Body of pancreas (tissue), 4 donors: ENCODE results near the gene NTHL1. TPM values are rescaled to one million over a fixed set of nuclear protein-coding genes. Genes with fewer than 3 reads are reported as not detected.

ENCODE experiments used
- ATAC-seq: fragments of 150-250 bp; one replicate; pipeline ENCODE4 v1.9.1; 2016
- DNase-seq, 4 donors: peaks; one replicate each; pipeline ENCODE4 v3.0.0-alpha.2; 2019
- H3K27ac ChIP-seq, 4 donors: fragments of 200-600 bp; sonication (generic); 1 replicate in 3 of 4; 2 replicates in 1 of 4; pipeline versions ENCODE4 v1.5.1 to v1.6.1; 2016 to 2019; ENCODE audit warnings: mild to moderate bottlenecking in 1 of 4, mixed read lengths in 1 of 4, moderate library complexity in 1 of 4
- H3K27me3 ChIP-seq, 2 donors: fragments of 200-600 bp; sonication (generic); one replicate each; pipeline ENCODE4 v1.6.0; 2016; ENCODE audit warnings: mild to moderate bottlenecking in 1 of 2
- H3K36me3 ChIP-seq, 2 donors: fragments of 200-600 bp; sonication (generic); replicated peaks in 1 of 2; 2 replicates each; pipeline ENCODE4 v1.5.1; 2016; ENCODE audit warnings: low read depth in 2 of 2; ENCODE audit not compliant: insufficient read depth in 1 of 2
- H3K4me1 ChIP-seq: fragments of 200-600 bp; sonication (generic); one replicate; pipeline ENCODE4 v1.6.0; 2016
- H3K4me3 ChIP-seq, 2 donors: fragments of 200-600 bp; sonication (generic); 1 replicate in 1 of 2; 2 replicates in 1 of 2; pipeline ENCODE4 v1.5.1; 2016 to 2019
- H3K9me3 ChIP-seq, 3 donors: fragments of 200-600 bp; sonication (generic); 1 replicate in 2 of 3; 2 replicates in 1 of 3; pipeline ENCODE4 v1.5.1; 2016
- CTCF ChIP-seq, 7 experiments: fragments of 450-650 bp in 4 of 7; fragments of 200-600 bp in 3 of 7; sonication (generic) in 3 of 7; IDR thresholded peaks; one replicate each; pipeline ENCODE4 v1.5.1; 2016 to 2019; ENCODE audit warnings: antibody characterized with exemption in 7 of 7
- POLR2A ChIP-seq, 3 donors: fragments of 450-650 bp; IDR thresholded peaks; one replicate each; pipeline ENCODE4 v1.6.1; 2016; ENCODE audit warnings: antibody characterized with exemption in 3 of 3, mild to moderate bottlenecking in 2 of 3
- whole genome bisulfite sequencing, 2 donors: methylation state at CpG; one replicate each; pipeline ENCODE4 v1.1.5; 2017; 5-methylcytosine and 5-hydroxymethylcytosine counted together
- intact Hi-C: fragments of 100-400 bp; cut with DNase I; formaldehyde crosslinking; loops from one replicate; pipeline ENCODE4 v1.15.1; 2023
- total RNA-seq, 2 donors: library from RNA; depleted of rRNA; stranded (reverse); fragments of >200 nt; gene quantifications; one replicate each; pipeline ENCODE4 v1.1.0, GENCODE V29; 2016

The NTHL1 gene
- total RNA-seq, 2 donors from 2014 or later = 15.2 to 19.7 TPM

GRCh38 chr16:2082983-2083364 is 35.3 kb upstream of the NTHL1 start:
- DNase-seq (no peak), ATAC-seq (no peak)
- H3K9me3 ChIP-seq = no peaks in the 10 kb centered on the region
- H3K4me3 ChIP-seq = no peak overlapping the region
- H3K4me1 ChIP-seq = peaks cover 16% of the 10 kb centered on the region
- WGBS, 2 donors = 78 to 97% methylated on average over 5 to 16 of the region's 16 CpGs
- H3K27ac ChIP-seq = peak overlapping the region in 3 of 4 donors; percentile 60 to 72 (median 66)
- TF ChIP-seq POLR2A (IDR thresholded peaks at IDR 0.05) = no peak
- no peak for TF ChIP-seq CTCF (IDR thresholded peaks at IDR 0.05)
- intact Hi-C loops = loop anchor here (10.0 kb wide), 1 partner anchor 58 kb away; the partner anchor contains the start of gene NHERF2
- no peaks in the 10 kb centered on the region for H3K27me3 ChIP-seq
- H3K36me3 ChIP-seq = peaks cover 4 to 10% of the 10 kb centered on the region in 2 donors

- intact Hi-C loops = loop anchor here (10.0 kb wide), 1 partner anchor 58 kb away; the partner anchor contains the start of gene NHERF2
- Histone ChIP-seq H3K9me3 (no peaks in the 10 kb centered on the region), H3K27ac (peak overlapping the region; percentile 60 to 74 (median 69)), H3K36me3 (peaks cover 4 to 10% of the 10 kb centered on the region in 2 donors), H3K4me1 (peaks cover 16% of the 10 kb centered on the region), H3K4me3 (no peak overlapping the region), H3K27me3 (no peaks in the 10 kb centered on the region)
- 48 to 71% methylated on average over 18 to 32 of the region's 32 CpGs for WGBS, 2 donors
- ATAC-seq (peak; percentile 82), DNase-seq (peak; percentile 73 to 96 (median 94))
- TF ChIP-seq CTCF (IDR thresholded peaks at IDR 0.05) (peak in 5 of 7 experiments; percentile 11 to 63 (median 51)), POLR2A (IDR thresholded peaks at IDR 0.05) (peak; percentile 43 to 74 (median 59))
Measured at GRCh38 chr16:2082171-2082982, 34.7 kb upstream of the NTHL1 start.

- TF ChIP-seq CTCF (IDR thresholded peaks at IDR 0.05) = no peak
- no peak for TF ChIP-seq POLR2A (IDR thresholded peaks at IDR 0.05)
- ATAC-seq = no peak
- Histone ChIP-seq H3K27ac (peak overlapping the region; percentile 60 to 74 (median 69)), H3K27me3 (no peaks in the 10 kb centered on the region), H3K9me3 (no peaks in the 10 kb centered on the region), H3K4me3 (no peak overlapping the region), H3K36me3 (peaks cover 2 to 4% of the 10 kb centered on the region in 2 donors), H3K4me1 (peaks cover 16% of the 10 kb centered on the region)
- DNase-seq = no peak
- 87 to 92% methylated on average over 5 to 34 of the region's 35 CpGs for WGBS, 2 donors
- intact Hi-C loops = loop anchor here (10.0 kb wide), 1 partner anchor 57 kb away; the partner anchor contains the start of gene NHERF2
Measured at GRCh38 chr16:2081201-2082084, 33.8 kb upstream of the NTHL1 start.

GRCh38 chr16:2079991-2080390 is 32.4 kb upstream of the NTHL1 start:
- H3K36me3 ChIP-seq = peaks cover 0 to 6% of the 10 kb centered on the region in 2 donors
- WGBS, 2 donors = 85 to 91% methylated on average over 6 to 16 of the region's 16 CpGs
- DNase-seq (no peak), ATAC-seq (no peak)
- no peak overlapping the region for H3K27ac ChIP-seq
- H3K4me1 ChIP-seq = peaks cover 16% of the 10 kb centered on the region
- H3K9me3 ChIP-seq = no peaks in the 10 kb centered on the region
- no peak for TF ChIP-seq POLR2A (IDR thresholded peaks at IDR 0.05)
- TF ChIP-seq CTCF (IDR thresholded peaks at IDR 0.05) = no peak
- no peak overlapping the region for H3K4me3 ChIP-seq
- intact Hi-C loops = loop anchor here (10.0 kb wide), 1 partner anchor 55 kb away; the partner anchor contains the start of gene NHERF2
- H3K27me3 ChIP-seq = no peaks in the 10 kb centered on the region
